Fibroblast of lung (primary cell): ENCODE measurements around the gene NR3C2. TPM values are rescaled to one million over a fixed set of nuclear protein-coding genes. Genes with fewer than 3 reads are reported as not detected.

ENCODE experiments used
- DNase-seq, 2 donors: peaks; one replicate each; pipeline versions ENCODE4 v3.0.0 to v3.0.0-alpha.2; 2010; ENCODE audit warnings: low read depth in 2 of 2
- H2AFZ ChIP-seq: 2 replicates; pipeline ENCODE4 v1.5.1; 2012; ENCODE audit warnings: low read length, control low read depth, inconsistent platforms
- H3K27ac ChIP-seq: 2 replicates; pipeline ENCODE4 v1.5.1; 2011; ENCODE audit warnings: low read length, control low read depth; ENCODE audit not compliant: insufficient read depth
- H3K27me3 ChIP-seq: 2 replicates; pipeline ENCODE4 v1.5.1; 2011; ENCODE audit warnings: mild to moderate bottlenecking, low read length; ENCODE audit not compliant: control insufficient read depth, insufficient read depth
- H3K36me3 ChIP-seq: 2 replicates; pipeline ENCODE4 v1.5.1; 2011; ENCODE audit warnings: low read length; ENCODE audit not compliant: control insufficient read depth, insufficient read depth
- H3K4me1 ChIP-seq: 2 replicates; pipeline ENCODE4 v1.5.1; 2011; ENCODE audit warnings: low read length; ENCODE audit not compliant: control insufficient read depth, insufficient read depth; ENCODE audit errors: extremely low read depth
- H3K4me2 ChIP-seq: 2 replicates; pipeline ENCODE4 v1.5.1; 2011; ENCODE audit warnings: low read length, control low read depth; ENCODE audit not compliant: insufficient read depth; ENCODE audit errors: extremely low read depth
- H3K4me3 ChIP-seq, 4 experiments: fragments of 200-600 bp in 1 of 4; sonication (generic) in 1 of 4; replicated peaks in 1 of 4; 2 replicates each; pipeline ENCODE4 v1.5.1; 2011 to 2016; ENCODE audit warnings: low read length in 4 of 4, low read depth in 3 of 4, mild to moderate bottlenecking in 3 of 4, control low read depth in 2 of 4, inconsistent platforms in 1 of 4, mixed read lengths in 1 of 4; ENCODE audit not compliant: insufficient read depth in 1 of 4; ENCODE audit errors: control extremely low read depth in 1 of 4
- H3K79me2 ChIP-seq: 2 replicates; pipeline ENCODE4 v1.5.1; 2012; ENCODE audit warnings: mild to moderate bottlenecking, low read length, inconsistent platforms; ENCODE audit not compliant: control insufficient read depth, insufficient read depth
- H3K9ac ChIP-seq: 2 replicates; pipeline ENCODE4 v1.5.1; 2011; ENCODE audit warnings: mild to moderate bottlenecking, low read length, control low read depth; ENCODE audit not compliant: insufficient read depth
- H3K9me3 ChIP-seq: 2 replicates; pipeline ENCODE4 v1.5.1; 2012; ENCODE audit warnings: low read depth, low read length; ENCODE audit not compliant: control insufficient read depth, insufficient read depth
- H4K20me1 ChIP-seq: 2 replicates; pipeline ENCODE4 v1.5.1; 2011; ENCODE audit warnings: low read length; ENCODE audit not compliant: control insufficient read depth, insufficient read depth; ENCODE audit errors: extremely low read depth
- EZH2 ChIP-seq: IDR thresholded peaks from 2 replicates; pipeline ENCODE4 v1.5.1; 2012; ENCODE audit warnings: low read length, control low read depth, mild to moderate bottlenecking; ENCODE audit errors: missing control alignments
- polyA plus RNA-seq, 2 donors: library from polyadenylated mRNA; depleted of rRNA in 1 of 2; stranded (reverse) in 1 of 2; unstranded in 1 of 2; fragments of >200 nt; gene quantifications; 2 replicates each; pipeline ENCODE4 v1.2.1, GENCODE V29; 2011 to 2012; ENCODE audit warnings: missing spikeins in 1 of 2
- total RNA-seq: library from RNA; depleted of rRNA; stranded (reverse); fragments of >200 nt; gene quantifications from 2 replicates; pipeline ENCODE4 v1.2.1, GENCODE V29; 2014
- TF ChIP-seq, protein P1 (sequence below), 2 donors: IDR thresholded peaks in 1 of 2; conservative IDR thresholded peaks in 1 of 2; 1 replicate in 1 of 2; 2 replicates in 1 of 2; pipeline ENCODE4 v1.5.1; 2011 to 2012; ENCODE audit warnings: low read length in 2 of 2, control low read depth in 1 of 2, inconsistent platforms in 1 of 2, low read depth in 1 of 2, mild to moderate bottlenecking in 1 of 2

The NR3C2 gene
- total and polyA plus RNA-seq, 2 donors (not counting 1 experiment from before 2014, with no cell fraction given): 1.9 to 7.4 TPM

GRCh38 chr4:148152868-148153625, 289.2 kb downstream of the NR3C2 start:
- Histone ChIP-seq H3K4me2 (no peak overlapping the region), H3K36me3 (no peaks in the 10 kb centered on the region), H3K27me3 (no peaks in the 10 kb centered on the region), H3K4me1 (no peaks in the 10 kb centered on the region), H2AFZ (no peak overlapping the region), H3K4me3 (no peak overlapping the region), H3K27ac (no peak overlapping the region), H3K9me3 (no peaks in the 10 kb centered on the region), H4K20me1 (no peaks in the 10 kb centered on the region), H3K79me2 (no peaks in the 10 kb centered on the region), H3K9ac (no peak overlapping the region)
- DNase-seq: no peak
- TF ChIP-seq, protein P1, sequence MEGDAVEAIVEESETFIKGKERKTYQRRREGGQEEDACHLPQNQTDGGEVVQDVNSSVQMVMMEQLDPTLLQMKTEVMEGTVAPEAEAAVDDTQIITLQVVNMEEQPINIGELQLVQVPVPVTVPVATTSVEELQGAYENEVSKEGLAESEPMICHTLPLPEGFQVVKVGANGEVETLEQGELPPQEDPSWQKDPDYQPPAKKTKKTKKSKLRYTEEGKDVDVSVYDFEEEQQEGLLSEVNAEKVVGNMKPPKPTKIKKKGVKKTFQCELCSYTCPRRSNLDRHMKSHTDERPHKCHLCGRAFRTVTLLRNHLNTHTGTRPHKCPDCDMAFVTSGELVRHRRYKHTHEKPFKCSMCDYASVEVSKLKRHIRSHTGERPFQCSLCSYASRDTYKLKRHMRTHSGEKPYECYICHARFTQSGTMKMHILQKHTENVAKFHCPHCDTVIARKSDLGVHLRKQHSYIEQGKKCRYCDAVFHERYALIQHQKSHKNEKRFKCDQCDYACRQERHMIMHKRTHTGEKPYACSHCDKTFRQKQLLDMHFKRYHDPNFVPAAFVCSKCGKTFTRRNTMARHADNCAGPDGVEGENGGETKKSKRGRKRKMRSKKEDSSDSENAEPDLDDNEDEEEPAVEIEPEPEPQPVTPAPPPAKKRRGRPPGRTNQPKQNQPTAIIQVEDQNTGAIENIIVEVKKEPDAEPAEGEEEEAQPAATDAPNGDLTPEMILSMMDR (conservative IDR thresholded peaks at IDR 0.05 in 1 of 2, IDR thresholded peaks at IDR 0.05 in 1 of 2; ENCODE audit: low read depth in 1 of 2, low read length in 2 of 2): peak in 1 of 2 donors; percentile 8
- TF ChIP-seq EZH2: no peak

GRCh38 chr4:148151806-148152205, 290.4 kb downstream of the NR3C2 start:
- no peaks in the 10 kb centered on the region for H4K20me1 ChIP-seq
- H2AFZ ChIP-seq: no peak overlapping the region
- H3K79me2 ChIP-seq: no peaks in the 10 kb centered on the region
- no peak for DNase-seq
- H3K4me3 ChIP-seq: no peak overlapping the region
- H3K9ac ChIP-seq: no peak overlapping the region
- no peak overlapping the region for H3K27ac ChIP-seq
- TF ChIP-seq, protein P1 (conservative IDR thresholded peaks at IDR 0.05 in 1 of 2, IDR thresholded peaks at IDR 0.05 in 1 of 2; ENCODE audit: low read depth in 1 of 2, low read length in 2 of 2): no peak
- TF ChIP-seq EZH2: no peak
- H3K4me1 ChIP-seq: no peaks in the 10 kb centered on the region
- no peaks in the 10 kb centered on the region for H3K9me3 ChIP-seq
- no peaks in the 10 kb centered on the region for H3K36me3 ChIP-seq
- H3K27me3 ChIP-seq: no peaks in the 10 kb centered on the region
- no peak overlapping the region for H3K4me2 ChIP-seq

- H3K36me3 ChIP-seq: no peaks in the 10 kb centered on the region
- no peak overlapping the region for H3K4me2 ChIP-seq
- H2AFZ ChIP-seq: no peak overlapping the region
- no peaks in the 10 kb centered on the region for H3K9me3 ChIP-seq
- H3K4me3 ChIP-seq: no peak overlapping the region
- no peaks in the 10 kb centered on the region for H3K79me2 ChIP-seq
- H3K9ac ChIP-seq: no peak overlapping the region
- H3K27me3 ChIP-seq: no peaks in the 10 kb centered on the region
- no peaks in the 10 kb centered on the region for H3K4me1 ChIP-seq
- no peak overlapping the region for H3K27ac ChIP-seq
- no peaks in the 10 kb centered on the region for H4K20me1 ChIP-seq
- no peak for DNase-seq
- TF ChIP-seq, protein P1 (conservative IDR thresholded peaks at IDR 0.05 in 1 of 2, IDR thresholded peaks at IDR 0.05 in 1 of 2; ENCODE audit: low read depth in 1 of 2, low read length in 2 of 2): no peak
- no peak for TF ChIP-seq EZH2
Measured at GRCh38 chr4:148145475-148145874, 296.7 kb downstream of the NR3C2 start.
